HepG2 (cell line): ENCODE data around the gene PMVK. TPM values are rescaled to one million over a fixed set of nuclear protein-coding genes. Genes with fewer than 3 reads are reported as not detected.

Experiments
- CHCHD3 ChIP-seq: sonication (generic); formaldehyde crosslinking; IDR thresholded peaks from 2 replicates; pipeline ENCODE4 v1.8.0; 2022; ENCODE audit warnings: mild to moderate bottlenecking, missing genetic modification reagents, moderate library complexity
- DZIP1 ChIP-seq: sonication (generic); formaldehyde crosslinking; IDR thresholded peaks from 2 replicates; pipeline ENCODE4 v1.5.0; 2020; ENCODE audit warnings: mild to moderate bottlenecking, missing genetic modification reagents
- ELK4 ChIP-seq: sonication (generic); formaldehyde crosslinking; IDR thresholded peaks from 2 replicates; pipeline ENCODE4 v1.9.0; 2021; ENCODE audit warnings: missing genetic modification reagents, borderline replicate concordance
- HMGXB4 ChIP-seq, 2 experiments: sonication (generic) in 1 of 2; formaldehyde crosslinking in 1 of 2; IDR thresholded peaks; 2 replicates each; pipeline versions ENCODE4 v1.4.0 to v1.6.1; 2018 to 2020; ENCODE audit warnings: missing genetic modification reagents in 2 of 2, borderline replicate concordance in 1 of 2, low read depth in 1 of 2, mild to moderate bottlenecking in 1 of 2, missing biosample characterization in 1 of 2
- HOXA5 ChIP-seq: sonication (generic); formaldehyde crosslinking; IDR thresholded peaks from 2 replicates; pipeline ENCODE4 v1.4.0; 2020; ENCODE audit warnings: missing genetic modification reagents
- MTERF4 ChIP-seq: sonication (generic); formaldehyde crosslinking; IDR thresholded peaks from 2 replicates; pipeline ENCODE4 v1.8.0; 2023; ENCODE audit warnings: mild to moderate bottlenecking, missing genetic modification reagents
- POLR2A ChIP-seq, 2 experiments: IDR thresholded peaks; 2 replicates each; pipeline ENCODE4 v1.6.1; 2011; ENCODE audit warnings: low read depth in 2 of 2, low read length in 2 of 2, mild to moderate bottlenecking in 1 of 2, moderate library complexity in 1 of 2; ENCODE audit not compliant: insufficient read depth in 1 of 2
- SMAD1 ChIP-seq: sonication (generic); formaldehyde crosslinking; IDR thresholded peaks from 2 replicates; pipeline ENCODE4 v1.4.0; 2020; ENCODE audit warnings: missing genetic modification reagents, low read depth, mild to moderate bottlenecking, borderline replicate concordance
- THYN1 ChIP-seq: sonication (generic); formaldehyde crosslinking; IDR thresholded peaks from 2 replicates; pipeline ENCODE4 v1.8.1; 2023; ENCODE audit warnings: low read depth, mild to moderate bottlenecking, moderate library complexity, missing genetic modification reagents, borderline replicate concordance
- USF2 ChIP-seq, 2 experiments: sonication (generic) in 1 of 2; formaldehyde crosslinking in 1 of 2; IDR thresholded peaks; 2 replicates each; pipeline versions ENCODE4 v1.5.1 to v1.6.1; 2011 to 2020; ENCODE audit warnings: borderline replicate concordance in 1 of 2, low read depth in 1 of 2, low read length in 1 of 2, mild to moderate bottlenecking in 1 of 2, missing genetic modification reagents in 1 of 2, moderate library complexity in 1 of 2
- WIZ ChIP-seq: sonication (generic); formaldehyde crosslinking; IDR thresholded peaks from 2 replicates; pipeline ENCODE4 v1.5.1; 2020; ENCODE audit warnings: mild to moderate bottlenecking, missing genetic modification reagents
- ZMAT5 ChIP-seq: sonication (generic); formaldehyde crosslinking; IDR thresholded peaks from 2 replicates; pipeline ENCODE4 v1.5.0; 2020; ENCODE audit warnings: mild to moderate bottlenecking, low read depth, missing genetic modification reagents, borderline replicate concordance
- ZNF235 ChIP-seq: sonication (generic); formaldehyde crosslinking; IDR thresholded peaks from 2 replicates; pipeline ENCODE4 v1.8.1; 2023; ENCODE audit warnings: mild to moderate bottlenecking, missing genetic modification reagents, borderline replicate concordance
- ZNF382 ChIP-seq: sonication (generic); formaldehyde crosslinking; IDR thresholded peaks from 2 replicates; pipeline ENCODE4 v1.5.0; 2020; ENCODE audit warnings: missing genetic modification reagents, mild to moderate bottlenecking, borderline replicate concordance
- ZNF772 ChIP-seq: sonication (generic); formaldehyde crosslinking; IDR thresholded peaks from 2 replicates; pipeline ENCODE4 v1.5.0; 2020; ENCODE audit warnings: mild to moderate bottlenecking, missing genetic modification reagents
- ZSCAN25 ChIP-seq: sonication (generic); formaldehyde crosslinking; IDR thresholded peaks from 2 replicates; pipeline ENCODE4 v1.8.0; 2022; ENCODE audit warnings: mild to moderate bottlenecking, missing genetic modification reagents
- polyA plus RNA-seq, 8 experiments: library from polyadenylated mRNA; depleted of rRNA in 3 of 8; stranded (reverse) in 7 of 8; unstranded in 1 of 8; fragments of >200 nt; fragmentation: Illumina TruSeq in 4 of 8; extraction: Trizol in 4 of 8; gene quantifications; 2 replicates each; pipeline versions ENCODE4 v1.2.1 to v1.2.3, GENCODE V29; 2011 to 2016; ENCODE audit warnings: low read depth in 4 of 8, missing spikeins in 1 of 8, mixed read lengths in 1 of 8; ENCODE audit not compliant: insufficient read depth in 1 of 8
- total RNA-seq, 5 experiments: library from RNA; depleted of rRNA; stranded (reverse); fragments of >200 nt; fragmentation: Illumina TruSeq; extraction: Trizol; gene quantifications; 2 replicates each; pipeline ENCODE4 v1.2.3, GENCODE V29; 2016; ENCODE audit warnings: low read depth in 1 of 5

Gene PMVK
- total and polyA plus RNA-seq, 2 of the 13 experiments (the other 11 are each of a cell fraction or from before 2014, with no cell fraction given) = 3.9 to 12.6 TPM

- TF ChIP-seq USF2 (IDR thresholded peaks at IDR 0.05; ENCODE audit: low read depth, low read length) (no peak), USF2 (CRISPR knock-in tag; IDR thresholded peaks at IDR 0.05; ENCODE audit: borderline replicate concordance) (peak; percentile 84; the same call in 1 of the 2 replicates), HOXA5 (0 out of 2 replicates have a peak, but pooled peaks have one; percentile 42), ZNF235 (no peak), SMAD1 (CRISPR knock-in tag) (no peak), CHCHD3 (CRISPR knock-in tag) (no peak), ELK4 (CRISPR knock-in tag) (no peak), ZNF772 (CRISPR knock-in tag) (no peak), WIZ (CRISPR knock-in tag) (no peak), ZSCAN25 (no peak), HMGXB4 (CRISPR knock-in tag; IDR thresholded peaks at IDR 0.05; ENCODE audit: borderline replicate concordance in 1 of 2, low read depth in 1 of 2) (0 out of 4 replicates have a peak, but pooled peaks of 1 of the 2 experiments have one; percentile 29), ZNF382 (CRISPR knock-in tag) (no peak), THYN1 (CRISPR knock-in tag) (no peak), MTERF4 (no peak), ZMAT5 (CRISPR knock-in tag) (no peak), POLR2A (IDR thresholded peaks at IDR 0.05; ENCODE audit: insufficient read depth in 1 of 2, low read depth in 2 of 2, low read length in 2 of 2) (peak in 1 of 2 experiments; percentile 55; a peak in 2 of 4 replicates), DZIP1 (CRISPR knock-in tag) (no peak)
Measured at GRCh38 chr1:154955718-154956543, 19.4 kb upstream of the PMVK start, which contains the start of gene PBXIP1 (continued).
